Nucleus accumbens (tissue), 56 donors: ENCODE results near the gene PRDM2.

Experiments used
- DNase-seq, 56 donors: peaks; one replicate each; lab custom pipeline; 2025; lab: John Stamatoyannopoulos, UW

The PRDM2 gene

GRCh38 chr1:13784971-13785370 is 85.0 kb downstream of the PRDM2 start:
- no peak for DNase-seq

DNA sequence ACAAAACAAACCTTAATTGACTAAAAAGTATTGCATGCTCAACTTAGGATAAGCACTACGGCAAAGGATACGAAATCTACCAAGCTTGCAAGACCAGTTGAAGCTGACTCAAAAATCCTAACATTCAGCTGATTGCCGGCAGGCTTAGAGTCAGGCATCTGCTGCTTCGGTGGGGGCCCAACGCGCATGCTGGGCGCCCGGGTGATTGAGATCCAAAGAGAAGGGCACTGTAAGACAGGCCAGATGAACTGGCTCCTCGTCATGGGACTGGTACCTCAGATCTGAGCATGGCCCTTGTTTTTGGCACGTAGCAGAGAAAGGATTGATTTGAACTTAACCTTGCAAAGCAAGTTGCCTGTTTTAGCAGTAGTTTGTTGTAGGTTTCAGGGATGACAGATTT is 86.6 kb downstream of the PRDM2 start:
- DNase-seq, result peak in 2 of 56 donors; percentile 12 to 19

DNA sequence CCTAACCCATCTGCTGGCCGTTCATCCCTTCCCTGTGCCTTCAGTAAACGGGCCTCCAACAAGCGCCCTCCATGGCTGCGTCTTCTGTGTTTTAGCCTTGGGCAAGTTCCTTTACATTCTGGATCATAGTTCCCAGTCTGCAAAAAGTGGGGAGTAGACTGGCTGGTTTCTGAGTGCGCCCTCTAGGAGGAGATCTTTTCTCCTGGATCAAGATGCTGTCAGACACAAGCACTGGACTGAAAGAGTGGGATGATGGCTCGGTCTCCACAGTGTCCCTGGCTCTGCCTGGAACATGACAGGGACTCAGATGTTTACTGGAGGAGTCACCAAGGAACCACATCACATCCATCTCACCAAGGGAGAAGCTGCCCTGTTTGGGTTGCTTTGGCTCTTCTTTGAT is 88.8 kb downstream of the PRDM2 start:
- DNase-seq, result no peak

GRCh38 chr1:13790290-13791030 is 90.5 kb downstream of the PRDM2 start:
- DNase-seq, result no peak

- no peak for DNase-seq
These were observed 92.4 kb downstream of the PRDM2 start for GRCh38 chr1:13792419-13792818.

GRCh38 chr1:13793088-13793730 is 93.2 kb downstream of the PRDM2 start:
- DNase-seq, result peak in 1 of 56 donors; percentile 16

DNA sequence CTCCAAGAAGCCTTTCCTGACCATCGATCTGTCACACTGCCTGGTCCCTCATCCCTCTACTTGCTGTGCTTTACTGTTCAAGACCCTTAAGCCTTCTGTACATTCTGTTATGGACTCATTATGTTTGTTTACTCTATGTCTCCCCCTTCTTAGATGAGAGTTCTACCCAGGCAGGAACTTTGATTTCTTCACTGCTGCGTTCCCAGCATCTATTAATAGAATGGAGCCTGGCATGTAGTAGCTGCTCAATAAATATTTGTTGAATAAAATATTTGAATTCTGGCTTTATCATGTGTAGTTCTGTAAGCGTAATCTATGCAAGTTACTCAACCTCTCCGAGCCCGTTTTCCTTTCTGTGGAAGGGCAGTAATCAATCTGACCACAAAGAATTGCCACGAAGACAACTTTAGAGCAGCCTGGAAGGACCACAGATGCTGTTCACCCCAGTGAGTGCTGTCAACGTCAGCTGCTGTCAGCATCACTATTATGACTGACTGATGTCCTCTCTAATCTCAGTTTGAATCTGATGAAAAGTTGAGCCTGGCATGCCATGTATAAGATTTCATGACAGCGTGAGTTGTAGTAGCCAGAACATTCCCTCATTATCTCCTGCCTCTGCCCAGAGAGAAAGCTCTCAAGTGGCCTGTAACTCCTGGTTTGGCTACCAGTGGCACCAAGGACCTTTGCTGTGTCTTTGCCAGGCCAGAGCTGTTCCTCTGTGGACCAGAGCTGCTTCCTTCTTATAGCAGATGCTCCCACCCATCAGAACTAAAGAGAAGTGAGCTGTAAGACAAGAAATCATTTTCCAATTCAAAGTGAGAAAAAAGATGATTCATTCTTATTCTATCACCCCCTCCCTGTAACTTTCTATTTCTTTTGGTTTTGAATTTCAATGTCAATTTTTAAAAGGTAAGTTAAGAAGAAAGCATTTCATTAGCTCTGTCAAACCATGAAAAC is 94.5 kb downstream of the PRDM2 start:
- no peak for DNase-seq

GRCh38 chr1:13797397-13797796 is 97.4 kb downstream of the PRDM2 start:
- DNase-seq, result no peak

DNA sequence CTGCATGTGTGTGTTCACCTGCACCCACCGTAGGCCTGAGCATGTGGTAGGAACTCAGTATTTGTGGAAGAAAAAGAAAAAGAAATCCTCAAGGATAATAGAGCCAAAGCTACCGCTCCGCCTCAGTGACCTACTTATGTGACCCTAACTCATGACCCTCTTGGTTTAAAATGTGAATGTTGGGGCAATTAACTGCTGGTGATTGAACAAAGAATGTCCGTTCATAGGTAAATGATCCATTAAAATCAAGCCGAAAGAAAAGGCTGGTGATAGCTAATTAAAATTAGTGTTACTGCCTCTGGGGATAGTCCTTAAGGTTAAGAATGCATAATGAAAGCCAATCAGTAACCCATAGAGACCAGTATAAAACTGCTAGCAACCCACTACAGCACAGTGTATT is 98.1 kb downstream of the PRDM2 start:
- no peak for DNase-seq

DNA sequence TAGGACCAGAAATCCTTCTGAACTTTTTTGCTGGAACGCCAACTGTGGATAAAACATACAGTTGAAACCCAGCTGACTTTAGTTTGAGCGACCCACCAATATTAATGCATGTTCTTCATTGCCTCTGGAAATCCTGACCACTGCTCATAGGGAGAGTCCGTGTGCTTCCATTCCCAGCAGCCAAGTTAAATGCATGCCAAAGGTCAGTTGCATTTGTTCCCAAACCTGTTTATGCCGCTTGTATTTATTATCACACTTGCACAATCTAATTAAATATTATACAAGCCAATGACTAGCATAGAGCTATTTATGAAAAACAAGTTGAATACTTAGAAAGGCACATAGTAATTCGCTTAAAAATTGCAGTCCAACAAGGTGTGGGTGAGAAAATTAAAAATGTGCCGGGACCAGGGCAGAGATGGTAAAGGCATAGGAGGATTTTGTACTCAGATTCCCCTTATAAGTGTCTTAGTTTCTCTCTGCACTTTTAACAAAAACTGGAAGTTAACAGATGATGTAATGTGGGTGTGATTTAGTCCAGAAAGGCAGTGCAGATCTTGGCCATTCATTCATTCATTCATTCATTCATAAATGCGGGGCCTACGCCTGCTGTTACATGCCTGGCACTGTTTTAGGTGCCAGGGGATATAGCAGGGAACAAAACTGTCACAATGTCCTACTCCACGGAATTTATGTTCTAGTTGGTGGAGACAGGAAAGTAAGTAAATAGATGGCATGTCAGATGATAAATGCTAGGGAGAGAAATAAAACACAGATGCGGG is 99.7 kb downstream of the PRDM2 start:
- no peak for DNase-seq

DNA sequence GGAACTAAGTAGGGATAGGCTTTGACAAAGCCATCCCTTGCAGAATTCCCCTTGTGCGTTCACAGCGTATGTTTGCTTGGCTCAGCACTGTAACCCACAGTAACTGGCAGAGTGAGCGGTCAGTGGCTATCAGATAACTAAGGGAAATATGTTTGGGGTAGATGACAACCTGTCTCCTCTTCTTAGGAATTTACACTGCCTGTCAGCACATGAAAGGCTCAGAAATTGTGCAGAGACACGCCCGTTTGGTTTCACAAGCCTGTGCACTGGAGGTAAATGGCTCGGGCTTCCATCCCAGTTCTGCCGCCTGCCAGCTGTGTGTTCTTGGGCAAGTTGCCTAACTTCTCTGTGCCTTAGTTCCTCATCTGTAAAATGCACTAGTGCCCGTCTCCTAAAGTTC is 101.2 kb downstream of the PRDM2 start:
- DNase-seq, result no peak

DNA sequence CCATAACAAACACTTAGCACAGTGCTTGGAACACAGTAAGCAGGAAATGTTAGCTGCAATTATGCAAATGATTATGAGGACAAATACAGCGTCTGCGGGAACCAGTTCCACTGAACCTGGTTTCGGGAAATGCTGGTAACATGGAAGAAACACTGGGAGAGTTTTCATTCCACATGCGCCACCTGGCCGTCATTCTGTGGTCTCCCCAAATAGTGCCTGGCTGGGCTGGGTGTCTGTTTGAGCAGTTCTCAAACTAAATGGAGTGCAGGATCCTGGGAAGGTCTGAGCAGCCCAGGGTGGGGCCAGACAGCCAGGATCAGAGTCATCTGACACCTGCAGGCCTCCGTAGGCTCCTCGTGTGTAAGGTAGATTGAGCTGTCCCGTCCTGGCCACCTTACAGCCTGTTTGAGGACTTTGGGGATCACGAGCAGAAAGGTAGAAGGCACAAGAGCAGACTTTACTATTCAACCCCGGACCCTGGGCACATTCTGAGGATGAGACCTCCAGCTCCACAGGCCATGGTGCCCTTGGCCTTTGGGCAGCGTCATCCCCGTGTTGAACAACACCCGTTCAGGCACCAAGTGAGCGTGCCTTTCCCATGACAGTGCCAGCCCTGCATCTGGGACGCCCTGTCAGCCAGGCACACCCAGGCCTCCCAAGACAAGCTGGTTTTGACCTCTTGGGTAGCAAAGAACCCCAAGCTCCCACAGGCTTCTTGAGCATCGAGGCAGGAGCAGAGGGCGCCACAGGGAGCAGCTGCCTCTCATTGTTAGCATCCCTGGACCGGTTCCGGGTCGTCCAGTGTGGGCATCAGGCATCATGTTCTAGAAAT is 101.9 kb downstream of the PRDM2 start:
- DNase-seq, result no peak

GRCh38 chr1:13802782-13803545 is 103.0 kb downstream of the PRDM2 start:
- DNase-seq, result no peak

DNA sequence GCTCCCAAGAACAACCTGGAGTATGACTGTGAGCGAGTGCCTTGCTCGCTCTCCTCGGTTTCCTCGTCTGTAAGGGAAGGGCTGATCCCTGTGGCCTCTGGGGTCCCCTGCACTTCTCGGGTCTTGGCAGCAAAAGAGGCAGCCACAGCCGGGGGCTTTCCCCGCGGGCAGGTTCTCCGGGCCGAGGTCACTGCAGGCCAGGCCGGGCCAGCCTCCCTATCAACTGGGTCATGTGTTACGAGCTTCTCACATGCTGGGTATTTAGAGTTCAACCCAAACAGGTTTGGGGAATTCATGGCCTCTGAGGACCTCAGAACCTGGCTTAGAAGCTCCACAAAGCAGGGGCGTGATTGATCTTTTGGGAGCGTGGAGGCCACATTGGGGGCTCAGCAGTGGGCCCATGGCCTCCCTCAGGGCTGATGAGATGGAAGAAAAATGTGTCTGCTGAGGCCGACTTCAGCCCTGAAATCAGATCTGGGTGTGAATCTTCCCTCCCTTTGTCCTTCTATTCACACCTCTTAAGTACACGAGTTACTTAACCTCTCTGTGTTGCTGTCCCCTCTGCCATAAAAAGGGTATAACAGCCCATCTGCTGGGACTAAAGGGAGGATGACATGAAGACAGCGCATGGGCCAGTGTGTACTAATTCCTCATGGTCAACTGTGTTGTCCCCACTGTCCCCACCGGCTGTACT is 103.7 kb downstream of the PRDM2 start:
- DNase-seq, result no peak

DNA sequence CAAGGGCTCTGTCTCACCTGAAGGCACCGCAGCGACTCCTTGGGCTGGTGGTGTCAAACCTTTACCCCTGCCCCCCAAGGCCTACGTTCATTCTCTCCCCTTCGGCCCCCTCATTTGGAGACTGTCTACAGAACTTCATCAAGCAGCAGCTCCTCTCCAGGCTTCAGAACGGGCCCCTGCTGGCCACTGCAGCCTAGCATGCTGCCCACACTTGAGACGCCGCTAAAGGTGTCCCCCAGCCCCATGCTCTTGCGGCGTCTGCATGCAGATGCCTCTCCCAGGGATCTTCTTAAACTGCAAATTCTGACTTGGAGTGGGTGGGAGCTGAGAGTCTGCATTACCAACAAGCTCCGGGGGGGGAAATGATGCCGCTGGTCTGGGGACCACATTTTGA is 104.2 kb downstream of the PRDM2 start:
- DNase-seq, result no peak

- DNase-seq, result no peak
These were observed 105.4 kb downstream of the PRDM2 start for GRCh38 chr1:13805431-13805830.

GRCh38 chr1:13806108-13806507 is 106.1 kb downstream of the PRDM2 start:
- DNase-seq, result no peak

DNA sequence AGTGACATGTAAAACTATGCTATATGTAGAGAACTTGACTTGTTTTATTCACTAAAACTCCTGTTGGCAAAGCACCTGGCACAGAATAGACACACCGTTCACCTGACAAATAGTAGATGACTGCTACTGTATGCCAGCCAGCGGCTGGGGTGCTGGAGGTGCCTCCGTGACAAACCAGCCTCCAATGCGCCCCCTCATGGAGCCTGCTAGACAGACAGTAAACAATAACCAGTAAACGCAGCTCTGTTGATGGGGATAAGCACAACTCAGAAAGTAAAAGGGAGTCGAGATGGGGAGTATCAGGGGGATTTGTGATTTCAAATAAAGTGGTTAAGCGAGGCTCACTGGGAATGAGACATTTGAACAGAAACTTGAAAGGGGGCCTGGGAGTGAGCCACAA is 107.2 kb downstream of the PRDM2 start:
- peak in 6 of 56 donors; percentile 4 to 37 (median 16) for DNase-seq
